GM10266 (cell line): ENCODE measurements around the gene HLA-DPB1.
A peak's percentile ranks its signal among the peaks of the same experiment; 100 is the strongest.

Experiments
- DNase-seq: peaks from one replicate; pipeline ENCODE4 v3.0.0; 2012; ENCODE audit errors: extremely low spot score
- TF ChIP-seq, protein P1 (sequence below): IDR thresholded peaks from 2 replicates; pipeline ENCODE4 v1.5.1; 2012; ENCODE audit warnings: mild to moderate bottlenecking, low read depth; ENCODE audit not compliant: control insufficient read depth, insufficient read depth; ENCODE audit errors: missing control alignments

HLA-DPB1 gene

GRCh38 chr6:33075568-33076405 lies at the start of gene HLA-DPB1:
HLA-DPB1 (plus strand) TSS chr6:33075990; CDS start chr6:33076042, 52 bp downstream.
- TF ChIP-seq, protein P1, sequence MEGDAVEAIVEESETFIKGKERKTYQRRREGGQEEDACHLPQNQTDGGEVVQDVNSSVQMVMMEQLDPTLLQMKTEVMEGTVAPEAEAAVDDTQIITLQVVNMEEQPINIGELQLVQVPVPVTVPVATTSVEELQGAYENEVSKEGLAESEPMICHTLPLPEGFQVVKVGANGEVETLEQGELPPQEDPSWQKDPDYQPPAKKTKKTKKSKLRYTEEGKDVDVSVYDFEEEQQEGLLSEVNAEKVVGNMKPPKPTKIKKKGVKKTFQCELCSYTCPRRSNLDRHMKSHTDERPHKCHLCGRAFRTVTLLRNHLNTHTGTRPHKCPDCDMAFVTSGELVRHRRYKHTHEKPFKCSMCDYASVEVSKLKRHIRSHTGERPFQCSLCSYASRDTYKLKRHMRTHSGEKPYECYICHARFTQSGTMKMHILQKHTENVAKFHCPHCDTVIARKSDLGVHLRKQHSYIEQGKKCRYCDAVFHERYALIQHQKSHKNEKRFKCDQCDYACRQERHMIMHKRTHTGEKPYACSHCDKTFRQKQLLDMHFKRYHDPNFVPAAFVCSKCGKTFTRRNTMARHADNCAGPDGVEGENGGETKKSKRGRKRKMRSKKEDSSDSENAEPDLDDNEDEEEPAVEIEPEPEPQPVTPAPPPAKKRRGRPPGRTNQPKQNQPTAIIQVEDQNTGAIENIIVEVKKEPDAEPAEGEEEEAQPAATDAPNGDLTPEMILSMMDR = no peak
- DNase-seq = peak; percentile 91

GRCh38 chr6:33028220-33028849 lies 47.5 kb upstream of the HLA-DPB1 start:
- TF ChIP-seq, protein P1 = no peak
- DNase-seq = no peak

DNA sequence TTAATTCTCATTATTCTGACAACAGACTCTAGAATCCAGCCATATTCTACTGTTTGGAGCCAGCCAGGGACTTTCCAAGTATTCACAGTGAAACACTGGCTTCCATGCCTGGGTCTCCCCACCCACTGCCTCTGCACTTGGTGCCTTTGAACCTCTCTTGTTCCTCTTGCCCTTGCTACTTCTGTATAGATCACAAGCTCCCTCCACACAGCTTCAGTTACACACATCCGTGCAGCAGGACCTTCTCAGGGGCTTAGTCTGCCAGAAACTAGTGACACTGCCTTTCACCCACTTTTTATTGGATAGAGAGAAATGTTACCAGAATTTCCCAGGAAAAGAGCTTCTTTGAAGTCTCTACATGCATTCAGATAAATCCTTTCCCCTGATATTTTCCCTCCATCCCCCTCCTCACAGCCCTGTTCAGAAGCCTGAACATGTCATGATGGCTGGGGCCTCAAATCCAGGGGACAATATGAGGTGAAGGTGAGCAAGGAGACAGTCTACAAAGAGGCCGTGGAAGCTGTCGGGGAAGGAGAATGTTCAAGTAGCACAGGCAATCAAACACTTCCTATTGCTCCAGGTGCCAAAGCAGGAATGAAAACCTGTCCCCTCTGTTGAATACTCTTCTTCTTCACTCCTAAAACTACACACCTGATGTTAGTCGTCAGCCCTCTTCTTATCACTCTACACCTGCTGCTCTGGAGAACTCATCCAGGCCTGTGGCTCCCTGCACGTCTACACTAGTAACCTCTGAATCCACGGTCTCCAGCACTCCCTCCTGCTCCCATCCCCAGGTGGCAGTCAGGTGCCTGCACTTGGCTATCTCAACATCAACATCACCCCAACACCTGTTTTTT lies 46.2 kb upstream of the HLA-DPB1 start:
- DNase-seq = peak; percentile 75

DNA sequence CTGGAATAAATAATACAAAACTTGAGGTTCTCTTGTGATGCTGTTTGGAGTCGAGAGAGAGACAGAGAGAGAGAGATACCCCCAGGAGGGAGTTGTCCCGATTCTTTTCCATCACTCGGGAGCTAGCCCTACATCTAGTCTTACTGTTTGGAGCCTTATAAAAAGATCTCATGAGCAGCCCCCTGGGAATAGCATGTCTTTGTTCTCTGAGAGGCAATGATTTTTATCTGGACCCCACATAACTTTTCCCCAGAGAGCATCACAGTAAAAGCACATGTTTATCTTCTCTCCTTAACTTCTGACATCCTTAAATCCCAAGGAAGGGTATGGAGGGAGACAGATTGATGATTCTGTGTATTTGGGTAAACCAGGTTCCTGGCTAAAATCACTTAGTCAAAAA lies 45.5 kb upstream of the HLA-DPB1 start:
- TF ChIP-seq, protein P1 = no peak
- DNase-seq = no peak

More for the DNA sequence above, 46.2 kb upstream of the HLA-DPB1 start:
- TF ChIP-seq, protein P1 = no peak

GRCh38 chr6:33034554-33034953 lies 41.2 kb upstream of the HLA-DPB1 start:
- DNase-seq = no peak
- TF ChIP-seq, protein P1 = no peak

GRCh38 chr6:33036535-33036934 lies 39.3 kb upstream of the HLA-DPB1 start:
- TF ChIP-seq, protein P1 = no peak
- no peak for DNase-seq
